B cell (primary cell): ENCODE measurements around the gene NR6A1.

Experiments used
- EZH2 ChIP-seq: IDR thresholded peaks from 2 replicates; pipeline ENCODE4 v1.6.1; 2012; ENCODE audit warnings: borderline replicate concordance, low read depth, mild to moderate bottlenecking, moderate library complexity, low read length; ENCODE audit not compliant: insufficient read depth, poor library complexity, severe bottlenecking
- TF ChIP-seq, protein P1 (sequence below): fragments of 200-600 bp; IDR thresholded peaks from one replicate; pipeline ENCODE4 v1.8.0; 2022; ENCODE audit warnings: antibody characterized with exemption, mild to moderate bottlenecking

DNA sequence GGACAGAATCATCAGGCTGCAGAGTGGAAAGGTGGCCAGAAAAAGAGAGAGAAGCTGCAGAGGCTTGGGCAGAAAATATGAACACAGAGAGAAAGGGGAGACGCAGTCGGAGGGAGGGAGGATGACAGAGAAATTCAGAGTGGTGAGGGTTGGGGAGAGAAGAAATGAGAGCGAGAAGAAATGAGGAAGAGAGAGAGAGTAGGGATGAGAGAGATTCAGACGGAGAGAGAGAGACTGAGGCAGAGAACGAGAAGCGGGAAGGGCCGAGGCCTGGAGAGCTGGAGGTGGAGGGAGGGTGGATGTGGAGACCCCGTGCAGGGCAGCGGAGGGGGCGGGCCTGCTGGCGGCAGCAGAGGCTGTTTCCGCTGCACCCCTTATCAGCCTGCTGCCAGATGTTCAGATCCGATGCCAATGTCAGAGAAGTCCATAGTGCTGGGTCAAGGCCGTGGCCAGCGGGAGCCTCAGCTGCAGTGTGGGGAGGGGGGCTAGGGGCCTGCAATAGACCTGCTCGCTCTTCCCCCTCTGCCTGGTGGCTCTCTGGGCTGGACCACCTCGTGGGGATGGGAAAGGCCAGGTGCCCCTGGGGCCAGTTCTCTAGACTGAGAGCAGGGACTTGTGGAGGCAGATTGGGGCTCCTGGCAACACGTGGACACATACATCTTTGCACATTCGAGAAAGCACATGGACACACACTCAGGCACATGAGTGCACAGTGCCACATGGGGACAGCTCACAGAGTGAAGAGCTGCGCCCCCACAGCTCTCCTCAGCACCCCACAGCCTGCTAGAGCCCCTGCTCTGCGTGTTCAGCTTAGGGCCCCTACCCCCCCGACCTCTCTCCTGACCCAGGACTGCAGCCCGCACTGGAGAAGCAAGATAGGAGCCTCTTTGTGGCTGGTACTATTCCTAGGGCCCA is 259.0 kb downstream of the NR6A1 start:
- TF ChIP-seq, protein P1, sequence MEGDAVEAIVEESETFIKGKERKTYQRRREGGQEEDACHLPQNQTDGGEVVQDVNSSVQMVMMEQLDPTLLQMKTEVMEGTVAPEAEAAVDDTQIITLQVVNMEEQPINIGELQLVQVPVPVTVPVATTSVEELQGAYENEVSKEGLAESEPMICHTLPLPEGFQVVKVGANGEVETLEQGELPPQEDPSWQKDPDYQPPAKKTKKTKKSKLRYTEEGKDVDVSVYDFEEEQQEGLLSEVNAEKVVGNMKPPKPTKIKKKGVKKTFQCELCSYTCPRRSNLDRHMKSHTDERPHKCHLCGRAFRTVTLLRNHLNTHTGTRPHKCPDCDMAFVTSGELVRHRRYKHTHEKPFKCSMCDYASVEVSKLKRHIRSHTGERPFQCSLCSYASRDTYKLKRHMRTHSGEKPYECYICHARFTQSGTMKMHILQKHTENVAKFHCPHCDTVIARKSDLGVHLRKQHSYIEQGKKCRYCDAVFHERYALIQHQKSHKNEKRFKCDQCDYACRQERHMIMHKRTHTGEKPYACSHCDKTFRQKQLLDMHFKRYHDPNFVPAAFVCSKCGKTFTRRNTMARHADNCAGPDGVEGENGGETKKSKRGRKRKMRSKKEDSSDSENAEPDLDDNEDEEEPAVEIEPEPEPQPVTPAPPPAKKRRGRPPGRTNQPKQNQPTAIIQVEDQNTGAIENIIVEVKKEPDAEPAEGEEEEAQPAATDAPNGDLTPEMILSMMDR: no peak
- no peak for TF ChIP-seq EZH2
